Measurements from ENCODE around the gene PTGDS.

PTGDS gene

GRCh38 chr9:136983656-136984314 is 6.5 kb downstream of the PTGDS start:
- TF ChIP-seq, protein P1, sequence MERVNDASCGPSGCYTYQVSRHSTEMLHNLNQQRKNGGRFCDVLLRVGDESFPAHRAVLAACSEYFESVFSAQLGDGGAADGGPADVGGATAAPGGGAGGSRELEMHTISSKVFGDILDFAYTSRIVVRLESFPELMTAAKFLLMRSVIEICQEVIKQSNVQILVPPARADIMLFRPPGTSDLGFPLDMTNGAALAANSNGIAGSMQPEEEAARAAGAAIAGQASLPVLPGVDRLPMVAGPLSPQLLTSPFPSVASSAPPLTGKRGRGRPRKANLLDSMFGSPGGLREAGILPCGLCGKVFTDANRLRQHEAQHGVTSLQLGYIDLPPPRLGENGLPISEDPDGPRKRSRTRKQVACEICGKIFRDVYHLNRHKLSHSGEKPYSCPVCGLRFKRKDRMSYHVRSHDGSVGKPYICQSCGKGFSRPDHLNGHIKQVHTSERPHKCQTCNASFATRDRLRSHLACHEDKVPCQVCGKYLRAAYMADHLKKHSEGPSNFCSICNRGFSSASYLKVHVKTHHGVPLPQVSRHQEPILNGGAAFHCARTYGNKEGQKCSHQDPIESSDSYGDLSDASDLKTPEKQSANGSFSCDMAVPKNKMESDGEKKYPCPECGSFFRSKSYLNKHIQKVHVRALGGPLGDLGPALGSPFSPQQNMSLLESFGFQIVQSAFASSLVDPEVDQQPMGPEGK (CRISPR knock-in tag; IDR thresholded peaks at IDR 0.05; ENCODE audit: borderline replicate concordance) = no peak
- TF ChIP-seq TCF4 (CRISPR knock-in tag; IDR thresholded peaks at IDR 0.05; ENCODE audit: borderline replicate concordance) = peak; percentile 37; the same call in 1 of the 2 replicates
- no peak; the same call in 2 of the 3 replicates for ATAC-seq

DNA sequence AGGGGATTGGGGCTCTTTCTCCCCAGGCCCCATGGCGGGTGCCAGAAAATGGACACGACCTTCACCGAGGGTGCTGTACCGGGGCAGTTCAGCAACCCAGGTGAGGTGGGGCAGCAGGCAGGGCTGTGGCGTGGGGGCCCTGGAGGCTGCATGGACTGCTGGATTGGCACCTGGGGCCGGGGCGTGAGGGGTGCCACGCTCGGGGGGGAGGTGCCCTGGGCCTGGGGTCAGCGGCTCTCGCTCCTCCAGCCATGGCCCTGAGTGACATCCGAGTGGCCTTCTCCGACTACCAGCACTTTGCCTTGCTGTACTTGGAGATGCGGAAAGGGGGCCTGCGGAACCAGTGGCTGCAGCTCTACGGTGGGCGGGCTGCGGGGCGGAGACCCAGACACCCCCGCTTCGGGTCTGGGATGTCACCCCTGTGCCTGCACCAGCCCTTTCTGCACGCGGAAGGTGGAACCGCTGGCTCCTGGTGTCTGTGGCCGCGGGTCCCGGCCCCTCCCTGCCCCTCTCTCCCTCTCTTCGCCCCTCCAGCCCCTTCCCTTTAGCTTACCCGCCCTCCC is 7.2 kb downstream of the PTGDS start:
- TF ChIP-seq ZNF70 (CRISPR knock-in tag; IDR thresholded peaks at IDR 0.05) (no peak), PPARA (CRISPR knock-in tag; IDR thresholded peaks at IDR 0.05; ENCODE audit: borderline replicate concordance) (no peak), ZFP30 (CRISPR knock-in tag; IDR thresholded peaks at IDR 0.05) (no peak), OSR1 (CRISPR knock-in tag; IDR thresholded peaks at IDR 0.05) (no peak), ZNF8 (CRISPR knock-in tag; IDR thresholded peaks at IDR 0.05) (no peak), ZNF565 (CRISPR knock-in tag; conservative IDR thresholded peaks at IDR 0.05; ENCODE audit: low read depth) (no peak), SNAI2 (CRISPR knock-in tag; IDR thresholded peaks at IDR 0.05) (no peak), ISL1 (CRISPR knock-in tag; IDR thresholded peaks at IDR 0.05) (no peak), ARNTL (CRISPR knock-in tag; IDR thresholded peaks at IDR 0.05; ENCODE audit: borderline replicate concordance, low read depth) (no peak), ESRRG (CRISPR knock-in tag; IDR thresholded peaks at IDR 0.05) (no peak), ZFP3 (CRISPR knock-in tag; IDR thresholded peaks at IDR 0.05) (no peak), TOX (CRISPR knock-in tag; IDR thresholded peaks at IDR 0.05; ENCODE audit: borderline replicate concordance) (no peak), RARB (CRISPR knock-in tag; IDR thresholded peaks at IDR 0.05) (no peak)
- TF ChIP-seq, protein P1 (CRISPR knock-in tag; IDR thresholded peaks at IDR 0.05; ENCODE audit: borderline replicate concordance) = no peak
- TF ChIP-seq, protein P2, sequence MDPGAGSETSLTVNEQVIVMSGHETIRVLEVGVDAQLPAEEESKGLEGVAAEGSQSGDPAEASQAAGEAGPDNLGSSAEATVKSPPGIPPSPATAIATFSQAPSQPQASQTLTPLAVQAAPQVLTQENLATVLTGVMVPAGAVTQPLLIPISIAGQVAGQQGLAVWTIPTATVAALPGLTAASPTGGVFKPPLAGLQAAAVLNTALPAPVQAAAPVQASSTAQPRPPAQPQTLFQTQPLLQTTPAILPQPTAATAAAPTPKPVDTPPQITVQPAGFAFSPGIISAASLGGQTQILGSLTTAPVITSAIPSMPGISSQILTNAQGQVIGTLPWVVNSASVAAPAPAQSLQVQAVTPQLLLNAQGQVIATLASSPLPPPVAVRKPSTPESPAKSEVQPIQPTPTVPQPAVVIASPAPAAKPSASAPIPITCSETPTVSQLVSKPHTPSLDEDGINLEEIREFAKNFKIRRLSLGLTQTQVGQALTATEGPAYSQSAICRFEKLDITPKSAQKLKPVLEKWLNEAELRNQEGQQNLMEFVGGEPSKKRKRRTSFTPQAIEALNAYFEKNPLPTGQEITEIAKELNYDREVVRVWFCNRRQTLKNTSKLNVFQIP (CRISPR knock-in tag; IDR thresholded peaks at IDR 0.05; ENCODE audit: borderline replicate concordance, low read depth) = no peak
- TF ChIP-seq, protein P3, sequence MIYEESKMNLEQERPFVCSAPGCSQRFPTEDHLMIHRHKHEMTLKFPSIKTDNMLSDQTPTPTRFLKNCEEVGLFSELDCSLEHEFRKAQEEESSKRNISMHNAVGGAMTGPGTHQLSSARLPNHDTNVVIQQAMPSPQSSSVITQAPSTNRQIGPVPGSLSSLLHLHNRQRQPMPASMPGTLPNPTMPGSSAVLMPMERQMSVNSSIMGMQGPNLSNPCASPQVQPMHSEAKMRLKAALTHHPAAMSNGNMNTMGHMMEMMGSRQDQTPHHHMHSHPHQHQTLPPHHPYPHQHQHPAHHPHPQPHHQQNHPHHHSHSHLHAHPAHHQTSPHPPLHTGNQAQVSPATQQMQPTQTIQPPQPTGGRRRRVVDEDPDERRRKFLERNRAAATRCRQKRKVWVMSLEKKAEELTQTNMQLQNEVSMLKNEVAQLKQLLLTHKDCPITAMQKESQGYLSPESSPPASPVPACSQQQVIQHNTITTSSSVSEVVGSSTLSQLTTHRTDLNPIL (CRISPR knock-in tag; IDR thresholded peaks at IDR 0.05; ENCODE audit: low read depth) = no peak
- no peak for ATAC-seq

DNA sequence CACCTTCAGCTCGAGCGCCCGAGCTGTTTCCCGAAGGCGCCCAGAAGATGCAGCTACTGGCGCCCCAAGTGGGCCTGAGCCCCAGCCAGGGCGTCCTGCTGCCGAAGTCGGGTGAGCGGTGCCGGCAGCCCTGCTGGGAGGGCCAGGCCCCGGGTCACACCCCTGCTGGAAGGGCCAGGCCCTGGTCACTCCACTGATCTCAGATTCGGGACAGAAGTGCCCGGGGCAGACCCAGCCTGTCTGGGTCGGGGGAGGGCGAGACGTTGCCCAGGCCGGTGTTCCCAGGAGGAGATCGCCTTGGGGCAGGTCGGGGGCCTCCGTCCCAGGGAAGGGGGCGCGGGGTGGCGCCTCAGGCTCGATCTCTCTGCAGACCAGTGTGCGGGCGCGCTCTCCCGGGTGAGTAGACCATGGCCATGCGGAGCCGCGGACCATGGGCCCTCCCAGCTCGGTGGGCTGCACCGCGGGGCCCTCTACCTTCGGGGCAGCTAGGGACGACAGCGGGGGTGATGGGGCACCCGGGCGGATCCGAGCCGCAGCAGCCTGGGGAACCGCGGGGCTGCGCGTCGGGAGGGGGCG is 7.8 kb downstream of the PTGDS start:
- ATAC-seq = no peak
- TF ChIP-seq ZNF8 (CRISPR knock-in tag; IDR thresholded peaks at IDR 0.05) (no peak), CSDC2 (CRISPR knock-in tag; IDR thresholded peaks at IDR 0.05) (no peak), ZNF565 (CRISPR knock-in tag; conservative IDR thresholded peaks at IDR 0.05; ENCODE audit: low read depth) (no peak), GLIS3 (CRISPR knock-in tag; IDR thresholded peaks at IDR 0.05) (no peak), PPARA (CRISPR knock-in tag; IDR thresholded peaks at IDR 0.05; ENCODE audit: borderline replicate concordance) (no peak), RARB (CRISPR knock-in tag; IDR thresholded peaks at IDR 0.05) (no peak), ZFP3 (CRISPR knock-in tag; IDR thresholded peaks at IDR 0.05) (no peak)
- TF ChIP-seq, protein P4, sequence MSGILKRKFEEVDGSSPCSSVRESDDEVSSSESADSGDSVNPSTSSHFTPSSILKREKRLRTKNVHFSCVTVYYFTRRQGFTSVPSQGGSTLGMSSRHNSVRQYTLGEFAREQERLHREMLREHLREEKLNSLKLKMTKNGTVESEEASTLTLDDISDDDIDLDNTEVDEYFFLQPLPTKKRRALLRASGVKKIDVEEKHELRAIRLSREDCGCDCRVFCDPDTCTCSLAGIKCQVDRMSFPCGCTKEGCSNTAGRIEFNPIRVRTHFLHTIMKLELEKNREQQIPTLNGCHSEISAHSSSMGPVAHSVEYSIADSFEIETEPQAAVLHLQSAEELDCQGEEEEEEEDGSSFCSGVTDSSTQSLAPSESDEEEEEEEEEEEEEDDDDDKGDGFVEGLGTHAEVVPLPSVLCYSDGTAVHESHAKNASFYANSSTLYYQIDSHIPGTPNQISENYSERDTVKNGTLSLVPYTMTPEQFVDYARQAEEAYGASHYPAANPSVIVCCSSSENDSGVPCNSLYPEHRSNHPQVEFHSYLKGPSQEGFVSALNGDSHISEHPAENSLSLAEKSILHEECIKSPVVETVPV (CRISPR knock-in tag; IDR thresholded peaks at IDR 0.05) = no peak

All from SK-N-SH treated with all-trans-retinoic acid at 6 μM for 48 hours (cell line).